HEK293T (cell line): Measurements from ENCODE around the gene FPGS.

Experiments
- CTCF ChIA-PET: fragments of 350-600 bp; formaldehyde crosslinking; extraction: SDS; loops from one replicate; lab custom pipeline; 2021; ENCODE audit warnings: antibody characterized with exemption, inconsistent platforms; lab: Yijun Ruan, JAX
- POLR2A ChIA-PET: fragments of 350-600 bp; formaldehyde crosslinking; extraction: SDS; loops from one replicate; lab custom pipeline; 2020; ENCODE audit warnings: antibody characterized with exemption, inconsistent platforms; lab: Yijun Ruan, JAX
- DNase-seq: peaks from one replicate; pipeline ENCODE4 v3.0.0; 2012; ENCODE audit warnings: mixed read lengths; ENCODE audit errors: extremely low spot score
- ARNT ChIP-seq: fragments of 450-650 bp; IDR thresholded peaks from 2 replicates; pipeline ENCODE4 v1.6.1; 2017; ENCODE audit warnings: mild to moderate bottlenecking
- BHLHE40 ChIP-seq: fragments of 450-650 bp; IDR thresholded peaks from 2 replicates; pipeline ENCODE4 v1.6.1; 2016; ENCODE audit warnings: mild to moderate bottlenecking, moderate library complexity, borderline replicate concordance
- CTBP1 ChIP-seq: fragments of 450-650 bp; IDR thresholded peaks from 2 replicates; pipeline ENCODE4 v1.6.1; 2016; ENCODE audit warnings: borderline replicate concordance
- ELF4 ChIP-seq: fragments of 450-650 bp; IDR thresholded peaks from 2 replicates; pipeline ENCODE4 v1.6.1; 2017; ENCODE audit warnings: antibody characterized with exemption
- FOXA1 ChIP-seq: fragments of 450-650 bp; IDR thresholded peaks from 2 replicates; pipeline ENCODE4 v1.6.1; 2016; ENCODE audit warnings: mild to moderate bottlenecking
- FOXK2 ChIP-seq: fragments of 450-650 bp; IDR thresholded peaks from 2 replicates; pipeline ENCODE4 v1.6.1; 2016; ENCODE audit warnings: mild to moderate bottlenecking
- FOXM1 ChIP-seq: fragments of 450-650 bp; IDR thresholded peaks from 2 replicates; pipeline ENCODE4 v1.6.1; 2017; ENCODE audit warnings: mild to moderate bottlenecking, borderline replicate concordance
- HDGF ChIP-seq: fragments of 450-650 bp; IDR thresholded peaks from 2 replicates; pipeline ENCODE4 v1.6.1; 2017; ENCODE audit warnings: antibody characterized with exemption, borderline replicate concordance
- L3MBTL2 ChIP-seq: fragments of 450-650 bp; conservative IDR thresholded peaks from 2 replicates; pipeline ENCODE4 v1.6.1; 2016; ENCODE audit warnings: mild to moderate bottlenecking
- LEF1 ChIP-seq: fragments of 450-650 bp; IDR thresholded peaks from 2 replicates; pipeline ENCODE4 v1.6.1; 2017; ENCODE audit warnings: mild to moderate bottlenecking, borderline replicate concordance
- NFRKB ChIP-seq: fragments of 450-650 bp; IDR thresholded peaks from 2 replicates; pipeline ENCODE4 v1.6.1; 2016; ENCODE audit warnings: mild to moderate bottlenecking, moderate library complexity
- SP1 ChIP-seq: fragments of 450-650 bp; IDR thresholded peaks from 2 replicates; pipeline ENCODE4 v1.6.1; 2017
- SUZ12 ChIP-seq: fragments of 450-650 bp; IDR thresholded peaks from 2 replicates; pipeline ENCODE4 v1.6.1; 2016; ENCODE audit warnings: mild to moderate bottlenecking
- TARDBP ChIP-seq: fragments of 450-650 bp; IDR thresholded peaks from 2 replicates; pipeline ENCODE4 v1.6.1; 2016
- ZNF384 ChIP-seq: fragments of 450-650 bp; IDR thresholded peaks from 2 replicates; pipeline ENCODE4 v1.6.1; 2016
- TF ChIP-seq, protein P1 (sequence below): fragments of 450-650 bp; IDR thresholded peaks from 2 replicates; pipeline ENCODE4 v1.6.1; 2016

Gene FPGS

GRCh38 chr9:127802576-127803443 lies at the start of gene FPGS:
Gene FPGS (plus strand): TSS chr9:127802882. CDS start chr9:127802925, 43 bp downstream.
- CTCF ChIA-PET, result no interaction called here

GRCh38 chr9:127753148-127753547 lies 49.5 kb upstream of the FPGS start:
- no peak for TF ChIP-seq SUZ12
- TF ChIP-seq CTBP1, result no peak
- TF ChIP-seq LEF1, result no peak
- TF ChIP-seq, protein P1, sequence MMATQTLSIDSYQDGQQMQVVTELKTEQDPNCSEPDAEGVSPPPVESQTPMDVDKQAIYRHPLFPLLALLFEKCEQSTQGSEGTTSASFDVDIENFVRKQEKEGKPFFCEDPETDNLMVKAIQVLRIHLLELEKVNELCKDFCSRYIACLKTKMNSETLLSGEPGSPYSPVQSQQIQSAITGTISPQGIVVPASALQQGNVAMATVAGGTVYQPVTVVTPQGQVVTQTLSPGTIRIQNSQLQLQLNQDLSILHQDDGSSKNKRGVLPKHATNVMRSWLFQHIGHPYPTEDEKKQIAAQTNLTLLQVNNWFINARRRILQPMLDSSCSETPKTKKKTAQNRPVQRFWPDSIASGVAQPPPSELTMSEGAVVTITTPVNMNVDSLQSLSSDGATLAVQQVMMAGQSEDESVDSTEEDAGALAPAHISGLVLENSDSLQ, result no peak
- TF ChIP-seq SP1, result no peak
- TF ChIP-seq FOXK2, result no peak
- no peak for TF ChIP-seq FOXM1
- no peak for TF ChIP-seq FOXA1
- no peak for TF ChIP-seq L3MBTL2
- TF ChIP-seq ELF4, result no peak
- no peak for TF ChIP-seq TARDBP
- TF ChIP-seq ZNF384, result no peak
- CTCF ChIA-PET, result no interaction called here
- POLR2A ChIA-PET, result no interaction called here
- DNase-seq, result no peak

More at GRCh38 chr9:127802576-127803443, at the start of gene FPGS:
- peak; percentile 39; the same call in 1 of the 2 replicates for TF ChIP-seq ELF4
- TF ChIP-seq TARDBP, result no peak
- no peak for TF ChIP-seq FOXM1
- no peak for TF ChIP-seq ARNT
- TF ChIP-seq NFRKB, result no peak
- TF ChIP-seq SP1, result no peak
- no peak for TF ChIP-seq SUZ12
- TF ChIP-seq BHLHE40, result no peak
- no peak for TF ChIP-seq LEF1
- no peak for TF ChIP-seq CTBP1
- TF ChIP-seq FOXK2, result no peak
- TF ChIP-seq FOXA1, result no peak
- peak; percentile 66; the same call in 1 of the 2 replicates for TF ChIP-seq L3MBTL2
- no peak for TF ChIP-seq ZNF384
- TF ChIP-seq, protein P1, result peak; percentile 68
- no peak for TF ChIP-seq HDGF
- DNase-seq, result peak; percentile 92
- POLR2A ChIA-PET, result interaction anchor here (0.8 to 1.0 kb wide), 2 partner anchors 10 to 17 kb away, joined by 4 to 5 read pairs; no protein-coding TSS in a partner anchor

DNA sequence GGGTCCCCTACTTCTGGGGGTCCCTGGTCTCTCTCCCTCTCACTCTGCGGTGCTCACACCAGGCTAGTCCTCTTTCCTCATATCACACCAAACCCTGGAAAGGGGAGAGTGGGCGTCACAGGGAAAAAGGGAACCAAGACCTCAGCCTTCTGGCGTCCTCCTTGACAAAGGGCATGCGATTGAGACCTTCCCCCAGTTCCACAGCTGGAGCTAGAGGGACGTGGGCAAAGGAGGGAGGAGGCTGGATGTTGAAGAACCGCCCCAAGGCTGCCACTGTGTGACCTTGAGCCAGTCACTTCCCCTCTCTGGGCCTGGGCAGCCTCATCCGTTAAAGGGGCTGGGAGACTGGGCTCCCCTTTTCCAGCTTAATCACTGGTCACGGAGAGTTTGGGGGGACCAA lies 49.1 kb upstream of the FPGS start:
- POLR2A ChIA-PET, result no interaction called here
- CTCF ChIA-PET, result no interaction called here
- TF ChIP-seq FOXK2, result no peak
- no peak for TF ChIP-seq NFRKB
- TF ChIP-seq CTBP1, result no peak
- no peak for TF ChIP-seq ARNT
- TF ChIP-seq L3MBTL2, result no peak
- TF ChIP-seq, protein P1, result no peak
- no peak for TF ChIP-seq LEF1
- TF ChIP-seq TARDBP, result no peak
- no peak for TF ChIP-seq SP1
- no peak for TF ChIP-seq FOXM1
- TF ChIP-seq HDGF, result no peak
- no peak for TF ChIP-seq BHLHE40
- TF ChIP-seq FOXA1, result no peak
- TF ChIP-seq ZNF384, result no peak
- TF ChIP-seq SUZ12, result no peak
- no peak for TF ChIP-seq ELF4

DNA sequence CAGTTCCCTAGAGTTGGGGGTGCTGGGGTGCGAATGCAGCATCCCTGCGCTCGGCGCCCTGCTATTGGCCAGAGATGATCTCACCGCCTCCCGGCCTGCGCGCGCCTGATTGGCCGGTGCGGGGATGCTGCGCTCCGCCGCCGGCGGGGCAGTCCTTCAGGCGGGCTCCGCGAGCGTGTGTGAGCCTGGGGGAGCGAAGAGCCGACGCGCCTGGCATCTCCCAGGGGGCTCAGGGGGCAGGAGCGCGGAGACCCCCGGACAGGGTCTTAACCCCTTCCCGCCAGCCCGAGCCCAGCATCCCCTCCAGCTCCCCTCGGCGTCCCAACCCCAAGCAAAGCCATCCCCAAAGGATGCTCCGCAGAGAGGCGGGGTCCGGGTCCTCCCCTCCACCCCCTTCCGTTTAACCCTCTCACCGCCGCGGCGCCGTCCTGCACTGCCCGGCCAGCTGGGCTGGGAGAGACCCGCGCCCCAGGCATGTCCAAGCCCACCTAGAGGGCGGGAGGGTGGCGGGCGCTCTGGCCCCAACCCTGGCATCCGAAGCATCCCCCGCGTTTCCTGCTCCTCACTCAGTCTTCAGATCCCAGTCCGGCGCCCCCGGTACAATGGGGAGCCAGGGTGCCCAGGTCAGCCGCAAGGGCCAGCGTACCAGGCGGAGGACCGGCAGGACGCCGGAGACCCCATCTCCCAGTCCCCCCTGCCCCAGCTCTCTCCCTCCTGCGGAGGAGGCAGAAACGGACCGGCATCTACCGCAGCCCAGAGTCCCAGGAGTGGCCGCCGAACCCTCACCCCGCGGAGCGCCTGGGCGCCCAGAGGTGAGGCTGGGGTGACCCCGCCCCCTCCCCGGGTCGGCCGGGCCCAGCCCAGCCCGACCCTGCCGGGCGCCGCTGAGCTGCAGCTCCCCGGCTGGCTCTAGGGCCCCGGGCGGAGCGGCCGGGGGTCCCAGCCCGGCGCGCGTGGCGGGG lies 48.3 kb upstream of the FPGS start:
- ChIA-PET POLR2A (interaction anchor here (0.7 kb wide), 1 partner anchor 31 kb away, joined by 4 read pairs; the partner anchor contains the start of gene CDK9), CTCF (no interaction called here)
- TF ChIP-seq L3MBTL2, result no peak
- TF ChIP-seq FOXM1, result 0 out of 2 replicates have a peak, but pooled peaks have one; percentile 35
- TF ChIP-seq HDGF, result no peak
- TF ChIP-seq LEF1, result no peak
- no peak for TF ChIP-seq SUZ12
- DNase-seq, result peak; percentile 82

More for the DNA sequence above, 49.1 kb upstream of the FPGS start:
- no peak for DNase-seq
